Measurements from ENCODE around the gene PDX1.

PDX1 gene

DNA sequence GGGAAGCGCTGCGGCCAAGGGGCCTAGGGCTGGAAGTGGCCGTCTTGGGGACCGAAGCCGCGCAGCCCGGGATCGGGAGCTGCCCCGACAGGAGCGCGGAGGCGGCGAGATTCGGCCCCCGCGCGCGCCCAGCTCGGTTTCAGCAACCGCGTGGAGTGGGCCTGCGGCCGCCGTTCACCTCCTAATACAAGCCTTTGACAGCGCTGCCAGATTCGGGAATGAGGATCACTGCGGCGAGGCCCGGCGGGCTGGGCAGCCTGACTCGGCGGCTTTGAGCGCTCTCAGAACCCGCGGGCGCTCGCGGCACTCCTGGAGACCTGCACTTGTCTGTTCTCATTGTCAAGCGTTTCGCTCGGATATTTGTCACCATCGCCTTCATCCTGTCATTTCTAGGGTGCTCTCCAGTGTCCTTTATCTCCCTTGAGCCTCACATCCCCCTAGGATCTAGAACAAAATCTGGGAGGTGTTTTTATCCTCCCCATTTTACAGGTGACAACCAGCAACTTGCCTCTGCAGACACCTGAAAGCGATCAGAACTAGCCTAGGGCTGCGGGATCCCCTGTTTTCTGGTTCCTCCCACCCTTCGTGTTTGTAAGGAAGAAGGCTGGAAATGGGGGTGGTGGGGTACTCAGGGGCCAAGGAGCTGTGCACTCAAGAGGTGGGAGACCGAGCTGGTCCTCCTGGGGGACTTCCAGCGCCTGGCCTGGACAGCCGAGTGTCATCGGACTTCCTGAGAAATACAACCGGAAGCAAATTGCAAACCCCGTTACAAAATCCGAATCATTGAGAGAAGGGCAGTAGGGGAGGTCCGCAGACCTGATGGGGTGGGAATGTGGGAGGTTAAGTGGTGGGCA lies 50.8 kb downstream of the PDX1 start:
- DNase-seq (ENCODE audit: low spot score), result no peak

DNA sequence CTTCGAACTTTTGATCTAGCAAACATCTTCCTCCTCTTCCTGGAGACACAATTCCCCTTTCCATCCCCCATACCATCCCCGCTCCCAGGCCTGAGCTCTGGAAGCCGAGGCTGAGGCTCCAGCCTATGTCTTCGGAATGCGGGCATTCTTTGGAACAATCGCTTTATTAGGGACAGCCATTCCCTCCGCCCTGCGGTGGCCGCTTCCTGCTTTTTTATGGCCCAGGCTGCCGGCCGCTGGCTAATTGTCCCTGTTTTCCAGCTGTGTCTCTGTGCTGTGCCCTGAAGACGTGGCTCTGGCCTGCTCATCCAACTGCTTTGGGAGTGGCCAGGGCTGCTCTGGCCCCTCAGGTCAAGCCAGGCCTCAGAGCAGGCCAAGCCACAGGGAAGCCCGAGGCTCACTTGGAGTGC lies 51.4 kb downstream of the PDX1 start:
- DNase-seq (ENCODE audit: low spot score), result no peak

DNA sequence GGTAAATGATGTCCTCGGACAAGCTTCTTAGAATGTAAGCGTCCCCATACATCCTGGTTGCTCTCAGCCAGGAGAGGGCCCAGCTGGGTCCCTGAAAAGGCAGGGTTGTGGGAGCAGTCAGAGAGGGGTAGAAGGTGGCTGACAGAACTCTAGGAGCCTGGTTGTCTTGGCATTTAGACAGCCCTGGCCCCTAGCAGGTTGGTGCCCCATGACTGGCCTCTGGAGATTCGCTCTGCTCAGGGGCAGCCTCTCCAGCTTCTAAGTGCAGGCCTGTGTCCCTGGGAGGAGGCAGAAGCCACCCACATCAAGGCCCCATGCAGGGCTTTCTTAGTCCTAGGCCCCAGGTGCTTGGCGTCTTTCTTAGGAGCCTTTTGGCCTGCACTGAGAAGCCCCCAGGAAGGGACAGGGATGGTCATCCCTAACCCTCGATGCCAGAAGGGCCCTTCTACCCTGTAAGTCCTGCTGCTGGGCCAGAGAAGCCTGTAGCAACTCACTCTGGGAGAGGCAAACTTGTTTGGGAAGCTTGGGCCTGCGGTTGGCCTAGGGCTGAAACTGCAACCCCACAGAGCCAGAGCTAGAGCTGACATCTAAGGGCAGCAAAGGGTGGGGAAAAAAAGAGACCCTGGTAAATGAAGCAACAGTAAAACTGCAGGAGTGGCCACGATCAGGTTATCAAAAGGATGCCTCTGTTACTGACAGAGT lies 52.1 kb downstream of the PDX1 start:
- no peak for DNase-seq (ENCODE audit: low spot score)

DNA sequence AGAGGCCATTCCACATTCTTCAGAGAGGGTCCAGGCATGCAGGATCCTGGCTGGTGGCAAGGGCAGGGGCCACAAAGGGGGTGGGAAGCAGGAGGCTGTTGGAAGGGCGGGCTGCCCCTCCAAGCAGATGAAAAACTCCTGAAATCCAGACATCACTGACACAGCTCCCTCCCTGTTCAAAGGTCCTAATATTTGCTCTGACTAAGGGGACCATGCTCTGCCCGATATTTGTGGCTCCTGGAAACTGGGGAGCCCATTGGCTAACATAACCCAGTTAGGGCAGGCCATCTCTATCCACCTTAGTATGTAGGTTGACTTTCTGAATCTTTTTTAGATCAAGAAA lies 52.6 kb downstream of the PDX1 start:
- DNase-seq (ENCODE audit: low spot score), result no peak

DNA sequence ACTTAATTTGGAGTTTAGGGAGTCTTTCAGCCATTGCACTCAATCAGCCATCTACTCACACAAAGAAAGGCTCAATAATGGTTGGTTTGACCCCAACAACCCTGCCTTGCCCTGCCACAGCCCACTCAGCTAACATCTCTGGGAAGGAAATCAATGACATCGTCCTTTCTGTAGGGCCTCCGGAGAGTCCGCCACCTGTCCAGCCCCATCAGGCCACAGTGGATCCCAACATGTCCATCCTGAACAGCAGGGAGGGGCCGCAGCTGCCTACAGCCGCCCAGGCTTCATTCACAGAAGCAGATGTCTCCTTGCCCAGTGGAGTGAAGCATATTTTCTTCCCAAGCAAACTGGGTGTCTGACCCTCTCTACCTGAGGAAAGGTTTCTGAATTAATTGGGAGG lies 53.5 kb downstream of the PDX1 start:
- DNase-seq (ENCODE audit: low spot score), result no peak

DNA sequence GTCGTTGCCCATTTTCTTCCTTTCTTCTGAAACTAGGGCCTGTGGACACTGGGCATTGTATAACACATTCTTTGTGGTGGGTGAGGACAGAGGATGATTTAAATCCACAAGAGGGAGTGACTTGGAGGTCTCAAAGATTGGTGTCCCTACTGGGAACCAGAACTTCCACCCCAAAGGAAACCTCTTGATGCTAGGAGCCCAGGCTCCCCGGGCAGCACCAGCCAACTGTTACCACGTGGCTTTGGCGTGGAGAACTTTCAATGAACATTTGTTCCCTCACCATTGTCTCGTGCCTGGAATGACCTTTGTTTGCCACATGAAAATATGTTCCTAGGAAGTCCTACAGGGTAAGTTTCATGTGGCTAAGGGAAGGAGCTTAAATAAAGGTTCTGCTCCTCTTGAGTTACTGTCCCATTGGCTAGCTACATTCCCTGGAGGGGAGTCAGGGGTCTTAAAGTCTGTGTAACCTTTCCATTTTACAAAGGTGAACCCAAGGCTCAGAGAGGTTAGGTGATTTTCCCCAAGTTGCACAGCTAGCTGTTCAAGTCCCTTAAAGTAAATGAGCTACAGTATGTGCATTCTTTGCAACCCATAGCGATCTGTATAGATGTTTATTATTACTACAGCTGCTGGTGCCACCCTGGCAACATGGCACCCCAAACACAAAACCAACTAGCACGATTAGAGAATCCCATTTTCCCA lies 54.3 kb downstream of the PDX1 start:
- DNase-seq (ENCODE audit: low spot score), result no peak
